Measurements from ENCODE around the gene BCOR. TPM values are rescaled to one million over a fixed set of nuclear protein-coding genes. Genes with fewer than 3 reads are reported as not detected.

The BCOR gene
- total and polyA plus RNA-seq, 2 of the 8 experiments (the other 6 are each of a cell fraction or from before 2014, with no cell fraction given), result 25.0 to 50.8 TPM

DNA sequence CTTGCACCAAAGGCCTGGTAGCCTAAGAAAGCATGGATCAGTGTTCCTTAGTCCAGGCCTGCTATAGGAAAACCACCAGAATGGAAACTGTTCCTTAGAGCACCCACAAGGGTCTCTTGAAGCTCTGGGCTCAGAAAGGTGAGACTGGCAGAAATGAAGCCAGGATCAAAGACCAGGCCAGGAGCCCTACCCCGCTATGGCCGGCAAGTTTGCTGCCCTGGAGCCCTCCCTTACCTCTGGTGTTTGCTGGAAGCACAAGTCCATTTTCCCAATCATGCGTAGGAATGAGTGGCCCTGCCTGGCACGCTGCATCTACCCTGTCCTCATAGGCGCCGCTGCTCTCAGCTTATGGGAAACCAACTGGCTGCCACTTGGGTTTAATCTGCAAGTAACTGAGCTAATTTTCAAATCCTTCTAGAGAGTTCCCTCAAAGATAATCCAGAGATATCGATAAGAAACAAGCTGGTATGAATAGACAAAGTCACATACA lies 37.4 kb downstream of the BCOR start:
- H3K9me3 ChIP-seq (ENCODE audit: insufficient read depth in 2 of 2, low read depth in 1 of 2, low read length in 1 of 2), result no peaks in the 10 kb centered on the region
- H3K36me3 ChIP-seq (ENCODE audit: control insufficient read depth in 2 of 4, insufficient read depth in 4 of 4, low read length in 3 of 4), result peaks cover 6 to 87% (median 51%) of the 10 kb centered on the region in 4 experiments; a peak in 7 of 8 replicates
- no peak overlapping the region for H3K9ac ChIP-seq (replicated peaks in 1 of 4; ENCODE audit: extremely low read depth in 1 of 4, low read depth in 3 of 4, low read length in 3 of 4)
- ChIA-PET POLR2A (ENCODE audit: partially characterized antibody) (interaction anchor here (1.4 kb wide), 1 partner anchor 29 kb away, joined by 3 read pairs; no protein-coding TSS in a partner anchor), CTCF (ENCODE audit: partially characterized antibody) (interaction anchor here (0.6 to 1.6 kb wide), 3 partner anchors 329 to 1282 kb away, joined by 3 to 6 read pairs (median 3); no protein-coding TSS in a partner anchor)
- H4K20me1 ChIP-seq (replicated peaks in 1 of 2; ENCODE audit: control insufficient read depth in 1 of 2, insufficient read depth in 2 of 2, low read length in 2 of 2), result peaks cover 0 to 11% of the 10 kb centered on the region in 2 experiments
- no peaks in the 10 kb centered on the region; a peak in 1 of 4 replicates for H3K79me2 ChIP-seq (ENCODE audit: control insufficient read depth in 1 of 2, insufficient read depth in 2 of 2, low read length in 2 of 2)
- H4K8ac ChIP-seq (ENCODE audit: extremely low read depth, insufficient read depth, low read length), result no peak overlapping the region; the same call in none of the 2 replicates
- FAIRE-seq, result no peak
- peaks cover 0 to 9% (median 4%) of the 10 kb centered on the region in 4 experiments; a peak in 3 of 7 replicates for H3K4me1 ChIP-seq (replicated peaks in 1 of 4; ENCODE audit: control insufficient read depth in 3 of 4, insufficient read depth in 4 of 4, low read length in 3 of 4)
- H3K4me2 ChIP-seq (ENCODE audit: insufficient read depth in 1 of 2, low read depth in 2 of 2, low read length in 2 of 2), result no peak overlapping the region
- no peaks in the 10 kb centered on the region for H3K27me3 ChIP-seq (replicated peaks in 1 of 4; ENCODE audit: control insufficient read depth in 3 of 4, extremely low read depth in 1 of 4, insufficient read depth in 3 of 4, low read length in 3 of 4)
- no peak overlapping the region for H2BK5ac ChIP-seq (ENCODE audit: low read depth, low read length)
- H3K14ac ChIP-seq (ENCODE audit: insufficient read length), result no peak overlapping the region
- no peak overlapping the region for H4K91ac ChIP-seq (replicated peaks; ENCODE audit: insufficient read length, low read length)
- H2AK5ac ChIP-seq (ENCODE audit: low read depth, low read length), result no peak overlapping the region
- no peak overlapping the region for H3K27ac ChIP-seq (ENCODE audit: low read depth, low read length)
- H3K23me2 ChIP-seq (ENCODE audit: low read depth, low read length), result no peaks in the 10 kb centered on the region
- TF ChIP-seq, protein P1, sequence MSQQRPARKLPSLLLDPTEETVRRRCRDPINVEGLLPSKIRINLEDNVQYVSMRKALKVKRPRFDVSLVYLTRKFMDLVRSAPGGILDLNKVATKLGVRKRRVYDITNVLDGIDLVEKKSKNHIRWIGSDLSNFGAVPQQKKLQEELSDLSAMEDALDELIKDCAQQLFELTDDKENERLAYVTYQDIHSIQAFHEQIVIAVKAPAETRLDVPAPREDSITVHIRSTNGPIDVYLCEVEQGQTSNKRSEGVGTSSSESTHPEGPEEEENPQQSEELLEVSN (IDR thresholded peaks at IDR 0.05), result no peak
- TF ChIP-seq GTF2F1 (IDR thresholded peaks at IDR 0.05; ENCODE audit: borderline replicate concordance, low read depth, low read length) (no peak), HDAC2 (IDR thresholded peaks at IDR 0.05; ENCODE audit: borderline replicate concordance in 1 of 2, low read depth in 2 of 2, low read length in 2 of 2) (no peak), EGR1 (IDR thresholded peaks at IDR 0.05; ENCODE audit: borderline replicate concordance, low read depth, low read length) (no peak), SRF (IDR thresholded peaks at IDR 0.05; ENCODE audit: low read depth, low read length) (no peak), CBX8 (IDR thresholded peaks at IDR 0.05; ENCODE audit: borderline replicate concordance, low read depth, low read length) (no peak)
- no peak overlapping the region for H3K18ac ChIP-seq (ENCODE audit: extremely low read depth, low read length)
- no peak overlapping the region for H3K4ac ChIP-seq (replicated peaks; ENCODE audit: insufficient read length, low read depth, low read length)
- H2BK15ac ChIP-seq (ENCODE audit: low read length), result no peak overlapping the region
- no peak overlapping the region for H3K4me3 ChIP-seq (ENCODE audit: extremely low read depth in 1 of 4, insufficient read depth in 2 of 4, low read depth in 3 of 4, low read length in 4 of 4)
- no peak overlapping the region for H2BK20ac ChIP-seq (ENCODE audit: low read length)
- 90% methylated on average over 7 of the region's 7 CpGs; no CpG with 5 or more reads in 1 of the 2 experiments for WGBS, 2 experiments (ENCODE audit: extremely low coverage in 1 of 2, insufficient coverage in 1 of 2, insufficient read length in 1 of 2, insufficient replicate concordance in 2 of 2, low coverage in 1 of 2, low lambda C conversion rate in 2 of 2, missing lambda C conversion rate in 1 of 2)
- no peak overlapping the region for H4K5ac ChIP-seq (ENCODE audit: insufficient read length, low read depth, low read length)
- no peak overlapping the region for H2AFZ ChIP-seq (ENCODE audit: low read length)
- H3K23ac ChIP-seq (ENCODE audit: insufficient read length), result no peak overlapping the region
- H2BK12ac ChIP-seq (ENCODE audit: low read depth, low read length), result no peak overlapping the region
- no peak overlapping the region for H2BK120ac ChIP-seq (replicated peaks; ENCODE audit: low read depth, low read length)
- H3K79me1 ChIP-seq (ENCODE audit: low read depth, low read length), result peaks cover 2% of the 10 kb centered on the region; the same call in 1 of the 2 replicates
- no peak for DNase-seq (ENCODE audit: low read depth in 1 of 2, low spot score in 2 of 2)
- no peak overlapping the region for H3K56ac ChIP-seq (replicated peaks; ENCODE audit: insufficient read length, low read depth, low read length)

Data from H1 (cell line).